ENCODE results near the gene KCNJ11.

KCNJ11 gene

DNA sequence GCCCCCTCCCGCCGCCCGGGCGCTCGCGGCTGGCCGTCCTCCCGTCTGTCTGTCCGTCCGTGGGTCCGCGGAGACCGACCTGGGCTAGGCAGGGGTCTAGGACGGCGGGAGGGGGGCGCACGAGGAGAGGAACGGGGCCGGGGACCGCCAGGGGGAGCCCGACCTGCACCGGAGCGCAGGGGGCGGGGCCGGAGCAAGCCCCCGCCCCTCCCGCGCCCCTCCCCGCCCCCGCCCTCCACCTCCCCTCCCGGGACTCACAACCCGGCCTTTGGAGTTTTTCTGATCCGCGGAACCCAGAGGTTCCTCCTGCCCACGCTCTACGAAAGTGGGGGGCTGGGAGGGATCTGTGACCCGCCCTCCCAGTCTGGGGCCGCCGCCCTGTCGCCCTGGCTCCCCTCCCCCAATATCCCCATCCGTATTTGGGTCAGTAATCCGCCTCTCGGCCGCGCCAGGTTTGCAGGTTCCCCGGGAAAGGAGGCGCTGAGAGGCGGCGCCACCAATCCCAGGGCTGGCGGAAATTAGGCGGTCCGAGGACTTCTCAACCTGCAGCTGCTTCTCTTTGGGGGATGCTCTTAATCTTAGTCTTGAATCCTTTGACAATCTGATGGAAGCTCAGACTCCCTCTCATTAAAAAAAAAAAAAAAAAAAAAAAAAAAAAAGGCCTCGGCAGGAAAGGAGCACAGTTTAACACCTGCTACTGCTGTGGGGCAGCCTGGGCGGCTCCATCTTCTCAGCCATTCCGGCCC lies 925 bp upstream of the KCNJ11 start:
- peak; percentile 76 to 82 for DNase-seq

DNA sequence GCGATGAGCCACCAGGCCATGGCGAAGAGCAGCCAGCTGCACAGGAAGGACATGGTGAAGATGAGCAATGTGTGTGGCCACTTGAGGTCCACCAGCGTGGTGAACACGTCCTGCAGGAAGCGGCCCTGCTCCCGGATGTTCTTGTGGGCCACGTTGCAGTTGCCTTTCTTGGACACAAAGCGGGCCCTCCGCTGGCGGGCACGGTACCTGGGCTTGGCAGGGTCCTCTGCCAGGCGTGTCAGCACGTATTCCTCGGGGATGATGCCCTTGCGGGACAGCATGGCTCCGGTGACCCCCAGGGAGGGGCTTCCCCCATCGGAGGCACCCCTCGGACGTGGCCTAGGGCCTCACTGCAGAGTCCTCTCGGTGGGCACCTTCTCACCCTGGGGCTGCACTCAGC lies 648 bp downstream of the KCNJ11 start:
- DNase-seq, result no peak

DNA sequence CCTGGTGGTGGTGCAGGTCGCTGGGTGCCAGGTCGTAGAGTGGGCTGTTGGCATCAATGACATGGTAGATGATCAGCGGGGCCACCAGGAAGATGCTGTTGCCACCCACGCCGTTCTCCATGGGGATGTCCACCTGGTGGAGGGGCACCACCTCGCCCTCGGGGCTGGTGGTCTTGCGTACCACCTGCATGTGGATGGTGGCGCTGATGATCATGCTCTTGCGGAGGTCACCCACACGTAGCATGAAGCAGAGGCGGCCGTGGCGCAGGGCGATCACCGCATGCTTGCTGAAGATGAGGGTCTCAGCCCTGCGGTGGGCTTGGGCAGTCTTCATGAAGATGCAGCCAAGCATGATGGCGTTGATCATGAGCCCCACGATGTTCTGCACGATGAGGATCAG lies 1.2 kb downstream of the KCNJ11 start:
- DNase-seq, result no peak

DNA sequence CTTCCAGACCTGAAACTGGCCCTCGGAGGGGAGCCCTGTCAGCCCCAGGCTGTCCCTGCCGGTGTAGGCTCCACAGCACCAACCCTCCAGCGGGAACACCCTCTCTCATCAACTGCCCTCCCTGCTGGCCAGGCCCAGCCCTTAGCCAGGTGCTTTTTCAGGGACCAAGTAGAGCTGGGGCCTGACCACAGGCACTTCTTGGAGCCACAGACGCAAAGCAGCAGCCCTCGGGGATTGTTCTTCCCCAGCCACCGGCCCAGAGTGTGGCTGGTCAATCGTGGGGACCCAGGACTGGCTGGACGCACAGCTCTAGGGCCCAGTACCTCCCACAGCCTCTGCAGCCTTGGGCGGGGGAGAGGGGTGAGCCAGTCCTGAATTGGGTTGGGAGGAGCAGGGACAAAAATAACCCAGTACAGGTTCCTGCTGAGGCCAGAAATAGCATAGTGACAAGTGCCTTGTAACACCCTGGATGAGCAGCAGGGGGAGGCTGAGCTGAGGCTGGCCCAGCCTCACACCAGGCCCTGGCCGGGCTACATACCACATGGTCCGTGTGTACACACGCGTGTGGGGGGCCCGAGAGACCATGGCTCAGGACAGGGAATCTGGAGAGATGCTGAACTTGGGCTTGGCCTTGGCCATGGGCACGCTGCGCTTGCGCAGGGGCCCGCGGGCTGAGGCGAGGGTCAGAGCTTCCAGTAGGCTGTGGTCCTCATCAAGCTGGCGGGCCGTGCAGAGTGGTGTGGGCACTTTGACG lies 2.0 kb downstream of the KCNJ11 start:
- DNase-seq, result peak; percentile 27 to 31

DNA sequence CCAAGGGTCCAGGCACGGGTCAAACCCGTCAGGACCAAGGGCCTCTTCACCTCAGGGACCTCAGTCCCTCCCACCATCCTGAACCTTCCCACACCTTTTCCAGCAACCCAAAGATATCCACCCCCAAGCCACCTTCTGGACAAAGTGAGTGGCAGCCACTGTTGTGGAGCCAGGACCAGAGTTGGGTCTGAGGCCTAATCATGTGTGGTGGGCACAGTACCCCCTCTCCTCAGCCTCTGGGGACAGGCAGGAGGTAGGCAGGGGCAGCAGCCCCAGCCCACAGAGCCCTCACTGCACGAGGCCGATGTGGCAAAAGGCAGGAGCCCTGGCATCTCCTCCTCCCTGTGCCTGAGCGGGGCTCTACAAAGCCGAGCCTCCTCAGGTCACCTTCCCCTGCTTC lies 2.5 kb downstream of the KCNJ11 start:
- no peak for DNase-seq

DNA sequence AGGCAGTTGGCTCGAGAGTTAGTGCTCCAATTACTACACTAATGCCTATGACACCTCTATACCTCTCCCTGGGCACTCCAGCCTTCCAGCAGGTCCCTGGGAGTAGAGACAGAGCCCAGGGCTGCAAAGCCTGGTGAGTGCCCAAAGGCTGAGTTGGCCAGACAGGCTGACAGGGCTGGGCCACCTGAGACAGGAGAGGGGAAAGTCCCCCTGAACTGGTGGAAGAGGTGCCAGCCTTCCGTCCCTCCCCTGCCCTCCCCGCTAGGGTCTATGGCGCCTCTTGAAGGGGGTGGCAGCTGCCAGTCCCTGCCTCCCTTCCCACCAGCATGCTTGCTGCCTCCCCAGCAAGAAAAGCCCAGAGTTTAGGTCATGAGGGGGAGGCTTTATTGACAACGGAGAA lies 3.0 kb downstream of the KCNJ11 start:
- no peak for DNase-seq

DNA sequence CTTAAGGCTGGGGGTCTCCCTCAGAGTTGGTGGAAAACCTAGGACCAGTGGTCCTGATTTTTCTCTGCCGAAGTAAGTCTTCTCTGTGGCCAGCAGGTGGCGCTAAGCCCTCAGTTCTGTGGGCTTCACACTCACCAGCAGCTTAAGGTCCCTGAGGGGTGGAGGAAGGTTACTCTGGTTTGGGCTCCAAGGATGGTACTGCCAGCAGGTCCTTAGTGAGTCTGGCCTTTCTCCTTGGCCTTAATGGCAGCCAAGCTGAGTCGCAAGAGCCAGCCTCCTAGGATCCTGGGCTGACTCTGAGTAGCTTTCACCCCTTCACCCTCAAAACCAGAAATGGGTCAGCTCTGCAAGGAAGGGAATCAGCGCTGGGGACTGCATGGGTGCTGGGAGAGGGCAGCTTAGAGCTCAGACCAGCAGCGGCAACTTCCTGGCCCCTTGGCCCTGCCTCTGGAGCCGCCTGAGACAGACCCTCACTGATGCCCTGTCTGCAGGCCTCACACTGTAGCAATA lies 4.4 kb downstream of the KCNJ11 start:
- peak; percentile 75 to 79 for DNase-seq

DNA sequence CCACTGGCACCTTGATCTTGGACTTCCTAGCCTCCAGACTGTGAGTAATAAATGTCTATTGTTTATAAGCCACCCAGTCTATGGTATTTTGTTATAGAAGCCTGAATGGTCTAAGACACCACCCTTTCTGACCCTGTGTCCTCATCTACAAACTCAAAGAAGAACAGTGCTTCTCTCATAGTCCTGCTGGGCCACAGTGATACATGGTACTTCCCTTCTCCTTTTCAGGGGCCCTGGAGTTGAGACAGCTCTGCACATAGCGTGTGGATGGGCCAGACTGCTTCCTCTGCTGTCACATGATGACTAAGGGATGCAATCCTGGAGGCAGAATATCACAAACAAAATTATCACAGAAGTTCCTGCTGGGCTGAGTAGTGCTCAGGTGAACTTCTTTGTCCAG lies 5.0 kb downstream of the KCNJ11 start:
- peak in 1 of 2 donors; percentile 37 for DNase-seq

DNA sequence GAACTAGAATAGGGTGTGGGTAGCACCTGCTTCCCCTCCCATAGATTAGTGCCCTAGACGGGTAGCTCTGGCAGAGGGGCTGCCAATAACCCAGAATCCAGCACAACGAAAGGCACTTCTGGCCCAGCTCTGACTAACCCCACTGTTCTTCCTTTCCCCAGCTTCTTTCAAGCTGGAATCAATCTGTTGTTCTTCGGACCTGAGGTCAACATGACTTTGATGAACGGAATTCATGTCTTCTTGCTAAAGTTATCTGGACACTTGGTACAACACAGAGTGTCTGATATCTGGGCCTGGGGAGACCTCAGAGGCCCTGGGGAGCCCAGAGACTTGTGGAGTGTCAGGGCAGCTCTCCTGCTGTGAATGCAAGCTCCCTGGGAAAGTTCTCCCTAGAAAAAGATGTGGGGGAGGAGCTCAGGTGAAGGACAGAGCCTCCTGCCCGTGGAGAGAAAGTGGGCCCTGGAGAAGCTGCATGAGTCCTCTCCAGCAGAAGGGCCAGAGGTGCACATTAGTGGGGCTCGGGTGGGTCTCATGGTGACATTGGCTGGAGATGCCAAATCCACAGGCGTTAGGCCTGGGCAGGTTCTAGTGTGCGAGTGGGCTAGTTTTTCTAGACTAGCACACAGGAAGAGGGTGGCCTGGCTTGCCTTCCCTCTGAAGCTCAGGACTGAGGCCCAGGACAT lies 6.3 kb downstream of the KCNJ11 start:
- DNase-seq, result no peak

DNA sequence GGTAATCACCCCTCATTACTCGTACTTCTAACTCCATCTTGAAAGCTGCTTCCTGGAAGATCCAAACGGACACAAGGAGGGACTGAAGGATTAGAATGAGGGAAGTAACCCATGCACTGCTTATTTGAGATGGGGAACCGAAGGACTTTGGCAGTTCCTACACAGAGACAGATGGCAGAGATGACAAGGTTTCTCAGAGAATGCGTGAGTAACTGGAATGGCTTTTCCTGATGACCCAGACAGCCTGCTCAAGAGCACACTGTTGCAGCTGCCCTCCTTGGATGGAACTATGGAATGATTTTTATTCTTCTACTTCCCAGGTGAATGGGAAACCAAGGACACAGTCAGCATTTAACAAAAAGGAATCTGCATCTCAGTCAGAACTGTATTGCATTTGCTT lies 7.3 kb downstream of the KCNJ11 start:
- DNase-seq, result no peak

DNA sequence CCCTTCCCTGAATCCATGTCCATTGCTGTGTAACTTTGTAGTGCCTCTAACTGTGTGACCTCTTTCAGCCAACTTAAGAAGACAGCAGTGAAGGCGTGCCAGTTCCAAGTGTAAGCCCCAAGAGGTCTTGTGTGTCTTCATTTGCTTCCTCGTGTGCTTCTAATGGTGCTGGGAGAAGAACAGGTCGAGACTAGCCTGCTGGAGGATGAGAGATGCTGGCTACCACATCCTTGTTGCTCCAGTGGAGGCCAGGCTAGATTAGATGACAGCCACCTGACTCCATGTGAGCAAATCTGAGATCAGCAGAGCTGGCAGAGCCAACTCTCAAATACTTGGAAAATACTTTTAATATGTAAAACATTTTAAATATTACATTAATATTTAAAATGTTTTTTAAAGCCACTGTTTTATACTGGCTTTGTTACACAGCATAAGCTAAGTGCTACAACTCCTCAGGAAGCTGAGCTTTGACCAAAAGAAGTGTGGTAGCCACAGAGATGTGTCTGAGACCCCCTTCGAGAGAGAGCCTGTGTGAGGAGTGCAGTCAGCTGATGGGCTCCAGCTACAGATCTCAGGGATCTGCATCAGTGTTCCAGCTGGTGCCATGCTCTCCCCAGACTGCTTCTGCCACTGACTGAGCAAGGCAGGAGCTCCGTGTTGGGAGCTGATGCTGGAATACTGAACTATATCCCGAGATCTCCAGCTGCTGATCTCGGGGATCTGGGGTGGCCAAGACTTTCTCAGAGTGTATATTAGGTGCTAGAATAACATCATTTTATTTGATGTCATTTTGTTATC lies 8.9 kb downstream of the KCNJ11 start:
- no peak for DNase-seq

DNA sequence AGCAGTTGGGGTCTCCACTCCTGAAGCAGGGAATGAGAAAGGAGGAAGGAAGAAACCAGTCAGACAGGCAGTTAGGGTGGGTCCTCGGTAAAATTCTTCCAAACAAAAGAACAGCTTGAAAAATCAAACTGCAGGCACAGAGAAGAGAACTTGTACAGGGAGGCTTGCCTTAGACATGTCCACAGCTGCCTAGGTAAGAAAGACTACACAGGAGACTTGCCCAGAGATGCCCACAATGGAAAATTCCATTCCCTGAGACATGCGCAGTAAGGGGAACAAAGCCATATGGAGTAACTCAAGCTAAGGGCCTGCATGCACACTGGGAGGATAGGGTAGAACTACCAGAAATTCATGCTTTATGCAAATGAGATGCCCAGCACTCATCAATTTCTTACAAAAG lies 9.8 kb downstream of the KCNJ11 start:
- DNase-seq, result no peak

DNA sequence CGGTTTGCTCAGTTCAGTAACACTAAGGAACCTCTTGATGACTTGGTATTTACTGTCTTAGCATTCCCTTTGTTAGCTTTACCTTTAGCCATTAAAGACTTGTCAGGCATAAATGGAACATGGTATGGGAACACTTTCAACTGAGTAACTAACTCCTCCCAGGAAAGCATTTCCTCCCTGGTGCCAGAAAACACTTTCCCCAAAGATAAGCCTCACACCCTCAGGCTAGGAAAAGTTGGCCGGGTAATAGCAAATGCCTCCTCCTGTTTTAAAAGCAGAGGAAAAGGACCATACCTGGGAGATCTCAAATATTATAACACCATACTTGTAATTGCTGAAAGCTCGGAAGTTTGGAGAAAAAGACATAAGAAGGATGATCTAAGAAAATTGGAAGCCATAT lies 12.0 kb downstream of the KCNJ11 start:
- DNase-seq, result no peak

DNA sequence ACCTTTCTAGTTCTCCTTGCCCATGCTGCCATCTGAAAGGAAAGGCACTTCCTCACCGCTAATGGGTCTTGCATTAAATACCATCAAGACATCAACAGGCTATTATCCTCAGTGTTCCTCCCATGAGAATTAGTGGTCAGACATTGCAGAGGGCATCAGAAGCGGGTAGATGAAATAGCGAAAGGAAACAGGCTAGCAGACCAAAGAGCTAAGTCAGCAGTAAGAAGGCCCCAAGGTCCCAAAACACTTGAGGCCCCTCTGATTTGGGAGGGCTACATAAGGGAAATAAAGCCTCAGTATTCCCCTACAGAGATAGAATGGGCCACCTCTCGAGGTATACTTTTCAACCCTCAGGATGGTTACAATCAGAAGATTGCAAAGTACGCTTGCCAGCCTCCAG lies 12.9 kb downstream of the KCNJ11 start:
- DNase-seq, result no peak

DNA sequence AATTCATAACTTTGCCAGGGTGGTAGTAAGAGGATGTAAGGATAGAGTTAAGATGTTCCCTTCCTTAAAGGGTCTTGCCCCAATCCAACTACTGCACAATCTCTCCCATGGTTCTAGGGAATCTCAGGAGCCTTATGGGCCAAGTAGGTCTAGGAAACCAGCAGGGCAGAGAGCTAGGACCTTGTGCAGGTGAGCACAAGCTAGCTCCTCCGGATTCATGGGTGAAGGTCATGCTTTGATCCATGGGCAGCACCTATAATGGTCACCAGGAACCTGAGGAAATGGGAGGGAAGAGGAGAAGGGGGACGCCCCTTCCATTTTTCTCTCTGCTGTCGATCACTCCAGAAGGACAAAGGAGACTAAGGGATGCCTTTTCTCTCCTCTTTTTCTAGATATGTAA lies 16.8 kb downstream of the KCNJ11 start:
- DNase-seq, result no peak

DNA sequence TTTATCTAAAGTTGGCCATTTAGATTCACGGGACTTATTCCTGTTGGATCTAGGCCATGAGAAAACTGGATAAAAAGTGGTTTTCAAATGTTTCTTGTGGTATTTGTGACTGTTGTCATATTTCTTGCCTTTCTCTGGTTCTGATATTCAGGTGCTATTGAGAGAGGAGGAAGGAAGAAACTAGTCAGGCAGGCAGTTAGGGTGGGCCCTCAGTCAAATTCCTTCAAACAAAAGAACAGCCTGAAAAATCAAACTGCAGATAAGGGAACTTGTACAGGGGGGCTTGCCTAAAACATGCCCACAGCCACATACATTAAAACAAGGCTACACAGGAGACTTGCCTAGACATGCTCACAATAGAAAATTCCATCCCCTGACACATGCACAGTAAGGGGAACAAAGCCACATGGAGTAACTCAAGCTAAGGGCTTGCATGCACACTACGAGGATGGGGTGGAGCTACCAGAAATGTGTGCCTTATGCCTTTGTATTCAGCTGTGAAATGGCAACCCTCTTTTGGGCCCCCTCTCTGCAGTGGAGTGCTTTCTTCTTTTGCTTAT lies 18.7 kb downstream of the KCNJ11 start:
- no peak for DNase-seq

DNA sequence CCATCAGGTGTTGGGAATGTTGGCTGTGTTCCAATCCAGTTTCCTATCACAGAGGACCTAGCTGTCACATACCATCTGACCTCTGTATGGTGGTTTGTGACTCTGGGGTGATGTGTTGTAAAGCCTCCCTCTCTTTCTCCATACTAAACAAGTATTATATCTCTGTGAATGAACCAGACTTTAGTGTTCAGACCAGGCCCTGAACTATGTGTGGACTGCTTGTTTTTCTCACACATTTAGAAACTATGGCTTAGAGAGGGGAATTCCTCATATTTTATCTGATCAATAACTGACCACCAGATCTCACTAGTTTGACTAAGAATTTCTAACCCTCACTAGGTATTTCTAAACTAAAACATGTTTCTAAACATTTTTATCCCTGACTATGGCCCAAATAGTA lies 19.4 kb downstream of the KCNJ11 start:
- DNase-seq, result no peak

DNA sequence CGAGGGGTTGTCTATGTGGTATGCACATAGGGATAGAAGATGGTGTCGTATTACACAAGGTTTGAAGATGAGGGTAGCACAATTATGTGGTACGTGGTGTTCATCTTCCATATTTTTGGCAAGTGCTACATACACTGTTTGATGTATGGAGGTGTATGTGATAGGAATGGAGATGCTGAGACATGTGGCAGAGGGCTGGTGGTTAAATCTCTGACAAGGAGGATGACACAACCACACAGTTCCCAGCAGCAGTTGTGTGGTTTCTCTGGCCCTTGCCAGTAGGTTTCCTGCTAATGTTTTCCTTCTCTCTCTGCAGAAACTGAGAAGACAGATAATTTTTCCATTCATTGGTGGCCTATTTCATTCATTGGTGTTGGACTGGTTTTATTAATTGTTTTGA lies 19.9 kb downstream of the KCNJ11 start:
- DNase-seq, result no peak

DNA sequence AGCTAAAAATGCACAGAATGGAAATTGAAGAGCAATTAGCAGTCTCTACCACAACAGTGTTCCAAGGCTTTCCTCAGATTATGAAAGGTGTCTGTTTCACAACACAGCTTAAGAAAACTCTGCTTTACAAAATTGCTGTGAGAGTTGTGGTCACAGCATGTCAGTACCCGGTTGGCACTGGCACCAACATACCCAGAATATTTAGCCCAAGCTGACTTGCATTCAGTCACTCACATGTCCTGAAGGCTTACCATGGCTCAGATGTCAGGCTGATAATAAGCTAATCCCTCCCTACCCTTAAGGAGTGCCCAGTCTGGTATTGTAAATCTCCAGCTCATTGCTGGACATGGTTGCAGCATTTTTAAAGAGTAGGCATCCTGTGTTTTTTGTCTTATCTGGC lies 22.0 kb downstream of the KCNJ11 start:
- DNase-seq, result no peak

DNA sequence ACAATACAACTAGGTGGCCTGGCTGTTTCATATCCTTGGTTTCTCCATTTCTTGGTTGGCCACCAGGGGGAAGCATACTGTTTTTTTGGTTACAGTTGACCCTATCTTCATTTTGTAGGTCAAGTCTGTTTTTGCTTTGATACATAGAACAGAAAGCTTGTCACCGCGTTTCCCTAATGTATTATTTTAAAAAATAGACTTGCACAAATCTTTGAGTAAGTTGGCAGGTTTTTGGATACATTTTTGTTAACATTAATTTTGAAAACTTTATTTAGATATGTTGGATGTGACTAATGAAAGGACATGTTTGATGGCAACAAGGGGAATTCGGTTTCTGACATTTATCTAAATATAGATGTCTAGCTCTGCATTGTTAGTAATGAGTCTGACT lies 33.9 kb downstream of the KCNJ11 start:
- peak; percentile 70 to 80 for DNase-seq

DNA sequence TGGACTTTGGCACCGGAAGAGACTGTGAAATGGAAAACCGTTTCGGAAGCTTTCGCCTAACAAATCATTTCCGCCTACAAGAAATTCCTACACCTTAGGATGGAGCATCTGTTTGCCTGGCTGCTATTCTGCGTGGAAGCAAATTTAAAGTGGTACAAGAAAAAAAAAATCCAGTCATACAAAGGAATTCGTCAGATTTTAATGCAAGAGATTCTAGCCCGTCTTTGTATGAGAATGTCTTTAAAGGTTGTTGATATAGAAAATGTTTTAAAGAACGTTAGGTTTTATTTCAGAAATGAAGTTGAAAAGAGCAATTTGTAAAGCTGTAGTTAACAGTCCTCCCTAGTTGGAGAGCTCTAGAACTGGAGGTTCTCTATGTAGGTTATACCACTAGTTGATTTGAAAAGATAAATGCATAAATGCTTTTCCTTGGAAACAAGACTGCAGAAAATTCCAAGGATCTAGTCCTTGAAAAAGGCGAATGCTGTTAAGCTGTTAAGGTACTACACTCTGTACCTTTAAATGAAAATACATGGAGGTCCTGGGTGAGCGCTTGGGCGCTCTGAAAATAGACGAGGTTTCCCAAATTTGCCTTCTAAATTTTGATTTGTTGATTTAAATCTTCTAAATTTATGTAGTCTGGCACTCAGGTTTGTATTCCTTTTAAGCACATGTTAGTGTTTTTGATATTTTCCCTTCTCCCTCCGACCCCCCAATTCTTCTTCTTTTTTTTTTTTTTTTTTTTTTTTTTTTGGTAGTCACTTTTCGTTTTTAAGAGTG lies 34.4 kb downstream of the KCNJ11 start:
- peak in 1 of 2 donors; percentile 5 for DNase-seq

Measured in CD4-positive, alpha-beta T cell treated with Interleukin-4 for 1 hour (primary cell).